Measurements from ENCODE around the gene COL17A1. TPM values are rescaled to one million over a fixed set of nuclear protein-coding genes. Genes with fewer than 3 reads are reported as not detected.

COL17A1 gene
- total and polyA plus RNA-seq, 2 of the 13 experiments (the other 11 are each of a cell fraction or from before 2014, with no cell fraction given), result 0.03 TPM; not detected in 1

- TF ChIP-seq SP140L (CRISPR knock-in tag; IDR thresholded peaks at IDR 0.05; ENCODE audit: borderline replicate concordance) (no peak), REPIN1 (CRISPR knock-in tag; IDR thresholded peaks at IDR 0.05; ENCODE audit: borderline replicate concordance, low read depth) (no peak), MAFF (IDR thresholded peaks at IDR 0.05; ENCODE audit: low read depth, low read length) (no peak), ZNF281 (CRISPR knock-in tag; IDR thresholded peaks at IDR 0.05; ENCODE audit: borderline replicate concordance) (no peak), MYNN (CRISPR knock-in tag; IDR thresholded peaks at IDR 0.05; ENCODE audit: low read depth) (no peak), ZNF883 (CRISPR knock-in tag; IDR thresholded peaks at IDR 0.05; ENCODE audit: not compliant biosample characterization) (no peak), KAT8 (CRISPR knock-in tag; IDR thresholded peaks at IDR 0.05) (no peak), FIP1L1 (IDR thresholded peaks at IDR 0.05; ENCODE audit: borderline replicate concordance, insufficient read depth, low read depth, low read length) (no peak), SOX5 (CRISPR knock-in tag; IDR thresholded peaks at IDR 0.05; ENCODE audit: borderline replicate concordance) (no peak), ZBTB44 (CRISPR knock-in tag; IDR thresholded peaks at IDR 0.05) (no peak), NFE2 (CRISPR knock-in tag; IDR thresholded peaks at IDR 0.05) (no peak), ZNF709 (CRISPR knock-in tag; IDR thresholded peaks at IDR 0.05) (no peak)
Measured at GRCh38 chr10:104041891-104042535, 43.7 kb downstream of the COL17A1 start (continued).
